ENCODE data around the gene GMEB1.
"Not testable (repeated sequence)": the region's sequence is repeated elsewhere in the genome, so short reads cannot be mapped to it uniquely, and the experiment has no call there.

GMEB1 gene

DNA sequence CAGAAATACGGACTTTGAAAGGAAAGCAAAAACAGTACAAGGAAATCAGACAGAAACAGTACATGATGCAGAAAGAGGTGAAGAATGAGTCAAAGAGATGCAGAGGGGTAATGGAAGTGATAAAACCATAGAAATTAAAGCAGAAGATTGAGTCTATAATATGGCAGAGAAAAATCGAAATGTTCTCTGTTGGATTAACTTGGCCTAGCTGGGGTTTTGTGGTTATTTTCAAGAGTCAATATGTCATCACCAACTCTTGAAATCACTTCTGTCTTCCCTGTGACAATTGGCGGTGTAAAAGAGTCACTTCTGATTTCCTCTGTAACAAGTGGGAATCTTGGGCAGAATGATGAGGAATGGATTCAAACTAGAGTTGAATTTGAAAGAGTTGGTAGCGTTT lies 75.6 kb downstream of the GMEB1 start:
- H3K27ac ChIP-seq = no peak overlapping the region

DNA sequence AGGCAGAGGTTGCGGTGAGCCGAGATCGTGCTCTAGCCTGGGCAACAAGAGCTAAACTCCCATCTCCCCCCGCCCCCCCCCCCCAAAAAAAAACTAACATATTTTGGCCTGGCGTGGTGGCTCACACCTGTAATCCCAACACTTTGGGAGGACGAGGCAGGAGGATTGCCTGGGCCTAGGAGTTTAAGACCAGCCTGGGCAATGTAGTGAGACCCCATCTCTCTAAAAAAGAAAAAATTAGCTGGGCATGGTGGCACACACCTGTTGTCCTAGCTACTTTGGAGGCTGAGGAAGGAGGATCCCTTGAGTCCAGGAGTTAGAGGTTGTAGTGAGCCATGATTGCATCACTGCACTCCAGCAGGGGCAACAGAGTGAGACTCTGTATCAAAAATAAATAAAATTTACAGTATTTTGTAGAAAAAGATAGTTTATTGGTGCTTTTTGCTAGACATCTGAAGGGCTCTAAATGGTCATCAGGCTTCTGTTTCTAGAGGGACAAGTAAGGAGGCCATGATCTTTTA lies 77.1 kb downstream of the GMEB1 start:
- DNase-seq (ENCODE audit: low read depth, low spot score) = no peak
- H3K27ac ChIP-seq = no peak overlapping the region

More for the DNA sequence above, 75.6 kb downstream of the GMEB1 start:
- DNase-seq (ENCODE audit: low read depth, low spot score) = no peak

DNA sequence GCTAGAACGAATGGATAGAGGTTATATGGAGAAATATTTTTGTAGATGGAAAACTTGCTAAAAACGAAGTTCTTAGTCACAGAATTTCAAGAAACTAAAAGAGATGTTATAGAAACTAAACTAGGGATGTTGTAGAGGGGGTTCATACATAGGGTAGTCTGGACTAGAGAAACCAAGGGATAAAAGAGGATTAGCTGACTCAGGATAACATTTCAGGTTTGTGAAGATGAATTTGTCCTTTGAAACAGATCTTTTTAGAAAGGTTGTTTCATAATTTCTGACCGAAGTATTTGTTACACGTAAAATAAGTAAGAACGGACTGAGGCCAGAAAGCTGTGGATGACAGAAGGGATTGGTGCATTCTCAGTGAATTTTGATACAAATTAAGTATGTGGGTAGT lies 81.7 kb downstream of the GMEB1 start:
- H3K27ac ChIP-seq = peak overlapping the region; percentile 20
- DNase-seq (ENCODE audit: low read depth, low spot score) = no peak

DNA sequence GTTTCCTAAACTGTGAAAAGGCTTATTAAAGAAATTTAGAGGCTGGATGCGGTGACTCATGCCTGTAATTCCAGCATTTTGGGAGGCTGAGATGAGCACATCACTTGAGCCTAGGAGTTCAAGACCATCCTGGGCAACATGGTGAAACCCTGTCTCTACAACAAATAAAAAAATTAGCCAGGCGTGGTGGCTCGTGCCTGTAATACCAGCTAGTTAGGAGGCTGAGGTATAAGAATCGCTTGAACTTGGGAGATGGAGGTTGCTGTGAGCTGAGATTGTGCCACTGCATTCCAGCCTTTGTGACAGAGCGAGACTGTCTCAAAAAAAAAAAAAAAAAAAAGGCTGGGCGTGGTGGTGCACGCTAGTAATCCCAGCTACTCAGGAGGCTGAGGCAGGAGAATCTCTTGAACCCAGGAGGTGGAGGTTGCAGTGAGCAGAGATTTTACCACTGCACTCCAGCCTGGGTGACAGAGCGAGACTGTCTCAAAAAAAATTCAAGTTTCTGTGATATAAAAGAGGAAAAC lies 82.2 kb downstream of the GMEB1 start:
- DNase-seq (ENCODE audit: low read depth, low spot score) = not testable (repeated sequence)

DNA sequence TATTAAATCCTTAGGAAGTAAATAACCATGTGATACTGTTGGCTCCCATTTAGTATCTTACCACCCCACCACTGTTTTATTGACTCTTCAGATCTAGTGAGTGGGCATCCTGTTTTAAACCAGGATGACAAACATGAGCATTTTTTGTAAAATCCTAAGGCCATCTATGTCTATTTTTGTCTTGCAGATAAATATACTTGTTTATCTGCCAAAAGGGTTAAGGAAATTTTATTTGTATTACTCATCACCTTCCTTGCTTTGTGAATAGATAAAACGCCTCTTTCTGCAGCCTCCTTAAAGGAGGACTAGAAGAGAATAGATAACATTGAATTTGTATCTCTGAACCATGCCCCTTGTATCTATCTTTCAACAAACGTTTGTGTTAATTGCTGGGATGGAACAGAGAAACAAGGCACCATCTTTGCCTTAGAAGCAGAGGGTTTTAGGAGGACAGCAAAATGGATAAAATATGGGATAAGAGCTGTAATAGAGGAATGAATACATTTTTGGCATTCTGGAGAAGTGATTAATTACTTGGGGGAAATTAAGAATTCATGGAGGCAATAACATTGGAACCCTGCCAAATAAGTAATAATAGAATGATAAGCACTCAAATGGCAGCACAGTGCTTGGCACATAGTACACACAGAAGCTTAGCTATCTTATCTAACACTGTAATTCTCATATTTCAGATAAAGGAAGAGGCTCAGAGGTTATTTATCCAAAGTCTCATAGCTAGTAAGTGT lies 82.9 kb downstream of the GMEB1 start:
- peak overlapping the region; percentile 20 for H3K27ac ChIP-seq
- no peak for DNase-seq (ENCODE audit: low read depth, low spot score)

More for the DNA sequence above, 82.2 kb downstream of the GMEB1 start:
- peak overlapping the region; percentile 20 for H3K27ac ChIP-seq

DNA sequence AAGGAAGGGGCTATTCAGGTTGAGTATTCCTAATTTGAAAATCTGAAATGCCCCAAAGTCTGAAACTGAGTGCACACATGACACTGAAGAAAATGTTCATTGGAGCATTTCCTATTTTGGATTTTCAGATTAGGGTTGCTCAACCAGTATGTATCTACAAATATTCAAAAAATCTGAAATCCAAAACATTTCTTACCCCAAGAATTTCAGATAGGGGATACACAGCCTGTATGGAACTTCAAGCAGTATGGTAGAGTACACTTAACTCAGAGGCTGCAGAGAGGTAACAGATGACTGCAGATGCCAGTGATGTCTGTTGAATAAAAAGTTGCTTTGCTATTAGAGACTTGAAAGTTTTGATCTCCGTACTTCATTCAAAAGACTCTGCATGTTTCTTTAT lies 87.1 kb downstream of the GMEB1 start:
- no peak for DNase-seq (ENCODE audit: low read depth, low spot score)
- no peak overlapping the region for H3K27ac ChIP-seq

DNA sequence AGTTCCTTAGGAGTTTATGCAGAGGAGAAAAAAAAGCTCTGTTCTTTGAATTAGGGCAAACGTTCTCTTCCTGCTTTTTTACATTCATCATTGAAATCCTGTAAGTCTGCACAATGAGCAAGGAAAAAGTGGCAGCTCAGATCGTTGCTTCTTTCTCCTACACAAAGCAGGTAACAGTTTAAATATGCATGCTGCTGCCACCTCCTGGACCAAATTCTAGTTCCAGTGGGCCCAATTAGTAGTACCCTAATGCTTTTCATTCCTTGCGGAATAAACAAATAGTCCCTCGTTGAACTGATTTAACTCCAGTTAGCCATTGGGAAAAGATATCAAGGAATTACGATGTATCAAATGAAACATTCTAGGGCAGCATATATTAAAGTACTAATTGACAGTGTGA lies 88.3 kb downstream of the GMEB1 start:
- no peak for DNase-seq (ENCODE audit: low read depth, low spot score)
- no peak overlapping the region for H3K27ac ChIP-seq

DNA sequence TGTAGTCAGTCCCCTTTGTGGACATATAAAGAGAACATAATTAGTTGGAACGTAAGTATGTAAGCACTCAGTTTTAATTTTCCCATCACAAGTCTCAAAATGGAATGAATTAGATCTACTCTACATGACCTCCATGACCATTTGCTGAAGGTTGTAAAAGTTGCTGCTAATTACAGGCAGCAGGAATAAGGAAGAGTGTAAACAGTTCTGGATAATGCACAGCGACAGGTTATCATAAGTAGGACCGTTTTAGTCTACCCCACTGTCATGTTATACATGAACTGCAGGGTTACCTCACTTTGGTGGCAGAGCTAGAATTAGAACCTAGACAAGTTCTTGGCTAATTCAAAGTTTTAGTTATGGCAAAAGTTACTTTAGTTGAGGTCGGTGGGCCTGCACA lies 89.8 kb downstream of the GMEB1 start:
- no peak overlapping the region for H3K27ac ChIP-seq
- no peak for DNase-seq (ENCODE audit: low read depth, low spot score)

DNA sequence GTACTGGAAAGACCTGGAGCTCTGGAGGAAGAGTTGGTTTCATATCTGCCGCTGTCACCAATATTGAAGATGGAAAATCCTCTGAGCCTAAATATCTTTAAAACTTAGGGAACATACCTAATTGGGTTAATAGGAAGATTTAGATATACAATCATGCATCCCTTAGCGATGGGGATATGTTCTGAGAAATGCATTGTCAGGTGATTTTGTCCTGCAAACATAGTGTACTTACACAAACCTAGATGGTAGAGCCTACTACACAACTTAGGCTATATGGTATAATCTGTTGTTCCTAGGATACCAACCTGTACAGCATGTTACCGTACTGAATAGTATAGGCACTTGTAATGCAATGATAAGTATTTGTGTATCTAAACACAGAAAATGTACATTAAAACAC lies 90.7 kb downstream of the GMEB1 start:
- no peak overlapping the region for H3K27ac ChIP-seq

DNA sequence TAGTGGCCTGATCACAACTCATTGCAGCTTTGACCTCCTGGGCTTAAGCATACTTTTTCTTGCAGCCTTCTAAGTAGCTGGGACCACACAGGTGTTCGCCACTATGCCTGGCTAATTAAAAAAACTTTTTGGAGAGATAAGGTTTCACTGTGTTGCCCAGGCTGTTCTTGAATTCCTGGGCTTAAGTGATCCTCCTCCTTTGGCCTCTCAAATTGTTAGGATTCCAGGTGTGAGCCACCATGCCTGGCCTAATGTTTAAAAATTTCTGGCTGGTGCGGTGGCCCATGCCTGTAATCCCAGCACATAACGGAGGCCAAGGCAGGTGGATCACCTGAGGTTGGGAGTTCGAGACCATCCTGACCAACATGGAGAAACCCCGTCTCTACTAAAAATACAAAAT lies 92.6 kb downstream of the GMEB1 start:
- DNase-seq (ENCODE audit: low read depth, low spot score) = no peak
- no peak overlapping the region for H3K27ac ChIP-seq

More for the DNA sequence above, 90.7 kb downstream of the GMEB1 start:
- DNase-seq (ENCODE audit: low read depth, low spot score) = no peak

DNA sequence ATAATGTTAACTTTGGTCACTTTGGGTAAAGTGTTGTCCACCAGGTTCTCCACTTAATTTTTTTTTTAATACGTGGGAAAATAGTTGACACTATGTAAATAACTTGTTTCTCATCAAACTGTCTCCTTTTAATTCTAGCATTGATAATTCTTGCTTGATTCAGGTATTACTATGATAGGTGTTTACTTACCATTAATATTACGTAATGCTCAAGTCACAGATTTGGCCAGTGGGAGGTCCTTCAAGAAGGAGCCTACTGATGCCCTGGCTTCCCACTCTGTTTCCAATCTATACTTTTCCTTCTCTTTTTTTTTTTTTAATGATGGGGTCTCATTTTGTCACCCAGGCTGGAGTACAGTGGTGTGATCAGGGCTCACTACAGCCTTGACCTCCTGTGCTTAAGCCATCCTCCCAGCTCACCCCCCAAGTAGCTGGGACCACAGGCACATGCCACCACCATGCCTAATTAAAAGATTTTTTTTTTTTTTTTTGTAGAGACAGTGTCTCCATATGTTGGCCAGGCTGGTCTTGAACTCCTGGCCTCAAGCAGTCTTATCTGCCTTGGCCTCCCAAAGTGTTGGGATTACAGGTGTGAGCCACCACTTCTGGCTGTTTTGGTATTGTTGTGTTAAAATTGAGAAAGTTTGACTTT lies 98.1 kb downstream of the GMEB1 start:
- no peak for DNase-seq (ENCODE audit: low read depth, low spot score)
- H3K27ac ChIP-seq = no peak overlapping the region
